GM23338 (cell line): ENCODE data around the gene ZNF10. TPM values are rescaled to one million over a fixed set of nuclear protein-coding genes. Genes with fewer than 3 reads are reported as not detected.
A peak's percentile ranks its signal among the peaks of the same experiment; 100 is the strongest.

Experiments used
- ATAC-seq: fragments of 200-7000 bp; cut with Tn5 transposase; 3 replicates; pipeline ENCODE4 v1.9.1; 2020
- DNase-seq: peaks from one replicate; pipeline ENCODE4 v3.0.0-alpha.2; 2015; ENCODE audit warnings: low spot score
- H2AFZ ChIP-seq: fragments of 200-600 bp; sonication (generic); 2 replicates; pipeline ENCODE4 v1.8.0; 2016; ENCODE audit warnings: antibody characterized with exemption, mild to moderate bottlenecking, moderate library complexity
- H3F3A ChIP-seq: fragments of 200-600 bp; sonication (generic); replicated peaks from 2 replicates; pipeline ENCODE4 v1.8.0; 2017; ENCODE audit warnings: antibody characterized with exemption, mixed run types, low read depth
- H3K27ac ChIP-seq: fragments of 200-600 bp; sonication (generic); 2 replicates; pipeline ENCODE4 v1.6.1; 2016; ENCODE audit warnings: low read depth
- H3K27me3 ChIP-seq: fragments of 200-600 bp; sonication (generic); 2 replicates; pipeline ENCODE4 v1.8.0; 2016; ENCODE audit warnings: mild to moderate bottlenecking, mixed run types, moderate library complexity; ENCODE audit not compliant: insufficient read depth
- H3K36me3 ChIP-seq: fragments of 200-600 bp; sonication (generic); 2 replicates; pipeline ENCODE4 v1.8.0; 2016; ENCODE audit warnings: mild to moderate bottlenecking; ENCODE audit not compliant: insufficient read depth
- H3K4me1 ChIP-seq: fragments of 200-600 bp; sonication (generic); 2 replicates; pipeline ENCODE4 v1.8.0; 2016; ENCODE audit warnings: mild to moderate bottlenecking, moderate library complexity; ENCODE audit not compliant: insufficient read depth
- H3K4me2 ChIP-seq: fragments of 200-600 bp; sonication (generic); 2 replicates; pipeline ENCODE4 v1.7.1; 2017; ENCODE audit warnings: mixed run types
- H3K4me3 ChIP-seq: fragments of 200-600 bp; sonication (generic); 2 replicates; pipeline ENCODE4 v1.6.1; 2016; ENCODE audit warnings: mixed run types
- H3K79me2 ChIP-seq: fragments of 200-600 bp; sonication (generic); replicated peaks from 2 replicates; pipeline ENCODE4 v1.8.0; 2017; ENCODE audit warnings: mild to moderate bottlenecking; ENCODE audit not compliant: insufficient read depth
- H3K9me2 ChIP-seq: fragments of 200-600 bp; sonication (generic); 2 replicates; pipeline ENCODE4 v1.8.0; 2017; ENCODE audit not compliant: insufficient read depth
- H4K20me1 ChIP-seq: fragments of 200-600 bp; sonication (generic); replicated peaks from 2 replicates; pipeline ENCODE4 v1.8.0; 2017; ENCODE audit warnings: mild to moderate bottlenecking; ENCODE audit not compliant: insufficient read depth
- H3K27ac Mint-ChIP-seq: 2 replicates; pipeline ENCODE4 v1.8.0; 2020; ENCODE audit warnings: inconsistent platforms, mild to moderate bottlenecking, moderate library complexity, mixed read lengths
- H3K27me3 Mint-ChIP-seq: 3 replicates; pipeline ENCODE4 v1.8.0; 2022; ENCODE audit warnings: low read depth, mild to moderate bottlenecking, moderate library complexity, mixed read lengths, inconsistent platforms; ENCODE audit not compliant: insufficient read depth, poor library complexity
- H3K36me3 Mint-ChIP-seq: 3 replicates; pipeline ENCODE4 v1.8.0; 2021; ENCODE audit warnings: low read depth, mild to moderate bottlenecking, inconsistent platforms, moderate library complexity, mixed read lengths
- H3K4me1 Mint-ChIP-seq: 3 replicates; pipeline ENCODE4 v1.8.0; 2020; ENCODE audit warnings: mild to moderate bottlenecking, inconsistent platforms, mixed read lengths
- H3K4me3 Mint-ChIP-seq: 3 replicates; pipeline ENCODE4 v1.8.0; 2021; ENCODE audit warnings: moderate library complexity, mild to moderate bottlenecking, inconsistent platforms, mixed read lengths
- H3K9me3 Mint-ChIP-seq: 3 replicates; pipeline ENCODE4 v1.8.0; 2020; ENCODE audit warnings: moderate library complexity, mild to moderate bottlenecking, inconsistent platforms, mixed read lengths
- CREB1 ChIP-seq: fragments of 250-450 bp; sonication (Bioruptor Pico); IDR thresholded peaks from 2 replicates; pipeline ENCODE4 v1.5.0; 2020; ENCODE audit warnings: low read depth, mild to moderate bottlenecking, moderate library complexity
- EZH2 ChIP-seq: fragments of 200-600 bp; sonication (generic); IDR thresholded peaks from one replicate; pipeline ENCODE4 v1.8.0; 2017; ENCODE audit warnings: antibody characterized with exemption, mild to moderate bottlenecking, low read depth; ENCODE audit not compliant: unreplicated experiment
- EZH2phosphoT487 ChIP-seq: fragments of 200-600 bp; sonication (generic); IDR thresholded peaks from one replicate; pipeline ENCODE4 v1.8.1; 2018; ENCODE audit warnings: antibody characterized with exemption; ENCODE audit not compliant: unreplicated experiment
- JUNB ChIP-seq: IDR thresholded peaks from one replicate; pipeline ENCODE4 v1.6.1; 2016; ENCODE audit warnings: antibody characterized with exemption; ENCODE audit not compliant: unreplicated experiment
- NANOG ChIP-seq: IDR thresholded peaks from 2 replicates; pipeline ENCODE4 v1.6.1; 2016; ENCODE audit warnings: antibody characterized with exemption, borderline replicate concordance
- POLR2AphosphoS5 ChIP-seq: IDR thresholded peaks from 2 replicates; pipeline ENCODE4 v1.6.1; 2016; ENCODE audit warnings: antibody characterized with exemption, low read depth
- REST ChIP-seq: IDR thresholded peaks from one replicate; pipeline ENCODE4 v1.6.1; 2018; ENCODE audit warnings: antibody characterized with exemption; ENCODE audit not compliant: unreplicated experiment
- STAT1 ChIP-seq: IDR thresholded peaks from one replicate; pipeline ENCODE4 v1.6.1; 2016; ENCODE audit warnings: antibody characterized with exemption; ENCODE audit not compliant: unreplicated experiment
- ZNF114 ChIP-seq: fragments of 250-450 bp; sonication (Bioruptor Pico); IDR thresholded peaks from 2 replicates; pipeline ENCODE4 v1.5.0; 2020; ENCODE audit warnings: mild to moderate bottlenecking, moderate library complexity
- ZNF331 ChIP-seq: fragments of 250-450 bp; sonication (Bioruptor Pico); IDR thresholded peaks from 2 replicates; pipeline ENCODE4 v1.5.0; 2020; ENCODE audit warnings: low read depth, mild to moderate bottlenecking, moderate library complexity
- ZNF462 ChIP-seq: fragments of 250-450 bp; sonication (Bioruptor Pico); IDR thresholded peaks from 2 replicates; pipeline ENCODE4 v1.5.0; 2020; ENCODE audit warnings: mild to moderate bottlenecking, moderate library complexity
- polyA plus RNA-seq: library from polyadenylated mRNA; unstranded; fragments of >200 nt; fragmentation: Nextera tagmentation; extraction: Ambion mirVana; gene quantifications from 2 replicates; pipeline ENCODE4 v1.2.1, GENCODE V29; 2016
- total RNA-seq: library from RNA; depleted of rRNA; stranded (reverse); fragments of >200 nt; shearing (Covaris generic); gene quantifications from 2 replicates; pipeline ENCODE4 v1.2.3, GENCODE V29; 2014
- TF ChIP-seq, protein P1 (sequence below): IDR thresholded peaks from 2 replicates; pipeline ENCODE4 v1.6.1; 2016; ENCODE audit warnings: antibody characterized with exemption
- TF ChIP-seq, protein P2 (sequence below), 2 experiments: fragments of 200-600 bp in 1 of 2; sonication (generic) in 1 of 2; conservative IDR thresholded peaks; 2 replicates each; pipeline versions ENCODE4 v1.5.1 to v1.6.1; 2016 to 2017; ENCODE audit warnings: antibody characterized with exemption in 2 of 2, low read depth in 2 of 2, mild to moderate bottlenecking in 2 of 2, moderate library complexity in 1 of 2

ZNF10 gene
- total and polyA plus RNA-seq, 2 experiments from 2014 or later = 8.2 to 18.5 TPM

DNA sequence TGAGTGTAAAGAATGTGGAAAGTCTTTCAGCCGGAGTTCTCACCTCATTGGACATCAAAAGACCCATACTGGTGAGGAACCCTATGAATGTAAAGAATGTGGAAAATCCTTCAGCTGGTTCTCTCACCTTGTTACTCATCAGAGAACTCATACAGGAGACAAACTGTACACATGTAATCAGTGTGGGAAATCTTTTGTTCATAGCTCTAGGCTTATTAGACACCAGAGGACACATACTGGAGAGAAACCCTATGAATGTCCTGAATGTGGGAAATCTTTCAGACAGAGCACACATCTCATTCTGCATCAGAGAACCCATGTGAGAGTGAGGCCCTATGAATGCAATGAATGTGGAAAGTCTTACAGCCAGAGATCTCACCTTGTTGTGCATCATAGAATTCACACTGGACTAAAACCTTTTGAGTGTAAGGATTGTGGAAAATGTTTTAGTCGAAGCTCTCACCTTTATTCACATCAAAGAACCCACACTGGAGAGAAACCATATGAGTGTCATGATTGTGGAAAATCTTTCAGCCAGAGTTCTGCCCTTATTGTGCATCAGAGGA lies 25.8 kb downstream of the ZNF10 start:
- no peaks in the 10 kb centered on the region for H3F3A ChIP-seq
- H4K20me1 ChIP-seq = no peaks in the 10 kb centered on the region
- DNase-seq = peak; percentile 2
- no peaks in the 10 kb centered on the region for H3K27me3 ChIP-seq
- Mint-ChIP-seq H3K27me3 (no peaks in the 10 kb centered on the region), H3K4me3 (no peak overlapping the region), H3K9me3 (peaks cover 98% of the 10 kb centered on the region), H3K36me3 (peaks cover 93% of the 10 kb centered on the region), H3K4me1 (no peaks in the 10 kb centered on the region), H3K27ac (no peak overlapping the region)
- no peak overlapping the region for H2AFZ ChIP-seq
- no peaks in the 10 kb centered on the region for H3K79me2 ChIP-seq
- no peak overlapping the region for H3K4me2 ChIP-seq
- TF ChIP-seq EZH2phosphoT487 (no peak), JUNB (no peak), ZNF462 (CRISPR knock-in tag) (no peak), CREB1 (CRISPR knock-in tag) (no peak), ZNF331 (CRISPR knock-in tag) (no peak), NANOG (no peak), POLR2AphosphoS5 (no peak), ZNF114 (CRISPR knock-in tag) (no peak), REST (no peak), STAT1 (no peak), EZH2 (no peak)
- TF ChIP-seq, protein P1, sequence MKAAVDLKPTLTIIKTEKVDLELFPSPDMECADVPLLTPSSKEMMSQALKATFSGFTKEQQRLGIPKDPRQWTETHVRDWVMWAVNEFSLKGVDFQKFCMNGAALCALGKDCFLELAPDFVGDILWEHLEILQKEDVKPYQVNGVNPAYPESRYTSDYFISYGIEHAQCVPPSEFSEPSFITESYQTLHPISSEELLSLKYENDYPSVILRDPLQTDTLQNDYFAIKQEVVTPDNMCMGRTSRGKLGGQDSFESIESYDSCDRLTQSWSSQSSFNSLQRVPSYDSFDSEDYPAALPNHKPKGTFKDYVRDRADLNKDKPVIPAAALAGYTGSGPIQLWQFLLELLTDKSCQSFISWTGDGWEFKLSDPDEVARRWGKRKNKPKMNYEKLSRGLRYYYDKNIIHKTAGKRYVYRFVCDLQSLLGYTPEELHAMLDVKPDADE = no peak
- TF ChIP-seq, protein P2, sequence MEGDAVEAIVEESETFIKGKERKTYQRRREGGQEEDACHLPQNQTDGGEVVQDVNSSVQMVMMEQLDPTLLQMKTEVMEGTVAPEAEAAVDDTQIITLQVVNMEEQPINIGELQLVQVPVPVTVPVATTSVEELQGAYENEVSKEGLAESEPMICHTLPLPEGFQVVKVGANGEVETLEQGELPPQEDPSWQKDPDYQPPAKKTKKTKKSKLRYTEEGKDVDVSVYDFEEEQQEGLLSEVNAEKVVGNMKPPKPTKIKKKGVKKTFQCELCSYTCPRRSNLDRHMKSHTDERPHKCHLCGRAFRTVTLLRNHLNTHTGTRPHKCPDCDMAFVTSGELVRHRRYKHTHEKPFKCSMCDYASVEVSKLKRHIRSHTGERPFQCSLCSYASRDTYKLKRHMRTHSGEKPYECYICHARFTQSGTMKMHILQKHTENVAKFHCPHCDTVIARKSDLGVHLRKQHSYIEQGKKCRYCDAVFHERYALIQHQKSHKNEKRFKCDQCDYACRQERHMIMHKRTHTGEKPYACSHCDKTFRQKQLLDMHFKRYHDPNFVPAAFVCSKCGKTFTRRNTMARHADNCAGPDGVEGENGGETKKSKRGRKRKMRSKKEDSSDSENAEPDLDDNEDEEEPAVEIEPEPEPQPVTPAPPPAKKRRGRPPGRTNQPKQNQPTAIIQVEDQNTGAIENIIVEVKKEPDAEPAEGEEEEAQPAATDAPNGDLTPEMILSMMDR (conservative IDR thresholded peaks at IDR 0.05; ENCODE audit: low read depth in 2 of 2) = no peak
- no peak for ATAC-seq
- H3K4me3 ChIP-seq = no peak overlapping the region; the same call in 1 of the 2 replicates
- no peak overlapping the region for H3K27ac ChIP-seq
- H3K9me2 ChIP-seq = no peaks in the 10 kb centered on the region
- H3K36me3 ChIP-seq = peaks cover 81% of the 10 kb centered on the region
- H3K4me1 ChIP-seq = no peaks in the 10 kb centered on the region
